ENCODE data around the gene TAB2.

Gene TAB2

GRCh38 chr6:149414821-149415220, 97.3 kb downstream of the TAB2 start:
- DNase-seq (ENCODE audit: low read depth in 2 of 2), result no peak

GRCh38 chr6:149419696-149420404, 102.3 kb downstream of the TAB2 start:
- no peak for DNase-seq (ENCODE audit: low read depth in 2 of 2)

- DNase-seq (ENCODE audit: low read depth in 2 of 2), result no peak
Measured at GRCh38 chr6:149421132-149421531, 103.6 kb downstream of the TAB2 start.

GRCh38 chr6:149422581-149422980, 105.1 kb downstream of the TAB2 start:
- no peak for DNase-seq (ENCODE audit: low read depth in 2 of 2)

GRCh38 chr6:149423964-149424440, 106.5 kb downstream of the TAB2 start:
- no peak for DNase-seq (ENCODE audit: low read depth in 2 of 2)

GRCh38 chr6:149425224-149425623, 107.7 kb downstream of the TAB2 start:
- no peak for DNase-seq (ENCODE audit: low read depth in 2 of 2)

- DNase-seq (ENCODE audit: low read depth in 2 of 2), result no peak
Measured at GRCh38 chr6:149425754-149426153, 108.2 kb downstream of the TAB2 start.

- no peak for DNase-seq (ENCODE audit: low read depth in 2 of 2)
Measured at GRCh38 chr6:149428606-149429005, 111.1 kb downstream of the TAB2 start.

- DNase-seq (ENCODE audit: low read depth in 2 of 2), result no peak
Measured at GRCh38 chr6:149429427-149430360, 112.2 kb downstream of the TAB2 start.

GRCh38 chr6:149431905-149432775, 114.6 kb downstream of the TAB2 start:
- peak; percentile 81 to 96 for DNase-seq (ENCODE audit: low read depth in 2 of 2)

GRCh38 chr6:149433405-149433804, 115.9 kb downstream of the TAB2 start:
- DNase-seq (ENCODE audit: low read depth in 2 of 2), result no peak

GRCh38 chr6:149433881-149434280, 116.4 kb downstream of the TAB2 start:
- DNase-seq (ENCODE audit: low read depth in 2 of 2), result no peak

GRCh38 chr6:149435919-149436586, 118.5 kb downstream of the TAB2 start:
- DNase-seq (ENCODE audit: low read depth in 2 of 2), result no peak

- no peak for DNase-seq (ENCODE audit: low read depth in 2 of 2)
Measured at GRCh38 chr6:149436647-149437046, 119.1 kb downstream of the TAB2 start.

GRCh38 chr6:149437212-149437611, 119.7 kb downstream of the TAB2 start:
- no peak for DNase-seq (ENCODE audit: low read depth in 2 of 2)

GRCh38 chr6:149438855-149439254, 121.3 kb downstream of the TAB2 start:
- DNase-seq (ENCODE audit: low read depth in 2 of 2), result no peak

- no peak for DNase-seq (ENCODE audit: low read depth in 2 of 2)
Measured at GRCh38 chr6:149439626-149440025, 122.1 kb downstream of the TAB2 start.

GRCh38 chr6:149440735-149441671, 123.5 kb downstream of the TAB2 start:
- DNase-seq (ENCODE audit: low read depth in 2 of 2), result no peak

- DNase-seq (ENCODE audit: low read depth in 2 of 2), result no peak
Measured at GRCh38 chr6:149441740-149442139, 124.2 kb downstream of the TAB2 start.

All from stimulated activated CD4-positive, alpha-beta T cell treated with anti-CD3 and anti-CD28 coated beads, Interleukin-12 subunit alpha, Interleukin-12 subunit beta, amount 100 ng/mL, for 24 hours (primary cell).